Small intestine (tissue), 7 donors: Measurements from ENCODE around the gene XCR1. TPM values are rescaled to one million over a fixed set of nuclear protein-coding genes. Genes with fewer than 3 reads are reported as not detected.
A peak's percentile ranks its signal among the peaks of the same experiment; 100 is the strongest.

Source experiments
- DNase-seq, 2 donors: peaks; one replicate each; pipeline versions ENCODE4 v3.0.0 to v3.0.0-alpha.2; 2013
- FAIRE-seq: peaks from 2 replicates; lab custom pipeline; 2012; peaks lifted over from hg19 to GRCh38; lab: Jason Lieb, UNC
- H3K27ac ChIP-seq, 3 donors: one replicate each; pipeline ENCODE4 v1.5.1; 2013; ENCODE audit warnings: low read length in 2 of 3, mild to moderate bottlenecking in 2 of 3, control low read depth in 1 of 3, inconsistent platforms in 1 of 3, low read depth in 1 of 3, moderate library complexity in 1 of 3
- H3K27me3 ChIP-seq, 3 donors: one replicate each; pipeline ENCODE4 v1.6.1; 2013; ENCODE audit warnings: low read length in 3 of 3, inconsistent platforms in 1 of 3; ENCODE audit not compliant: control insufficient read depth in 3 of 3, insufficient read depth in 3 of 3
- H3K36me3 ChIP-seq, 3 donors: one replicate each; pipeline ENCODE4 v1.6.1; 2013; ENCODE audit warnings: low read length in 3 of 3, inconsistent platforms in 1 of 3, low read depth in 1 of 3, mild to moderate bottlenecking in 1 of 3, moderate library complexity in 1 of 3; ENCODE audit not compliant: control insufficient read depth in 3 of 3, insufficient read depth in 2 of 3
- H3K4me1 ChIP-seq, 3 donors: one replicate each; pipeline ENCODE4 v1.6.1; 2013; ENCODE audit warnings: low read length in 2 of 3, inconsistent platforms in 1 of 3, low read depth in 1 of 3, mild to moderate bottlenecking in 1 of 3, moderate library complexity in 1 of 3; ENCODE audit not compliant: control insufficient read depth in 3 of 3, insufficient read depth in 2 of 3
- H3K4me3 ChIP-seq, 3 donors: one replicate each; pipeline ENCODE4 v1.5.1; 2013; ENCODE audit warnings: low read length in 3 of 3, control low read depth in 1 of 3, inconsistent platforms in 1 of 3, low read depth in 1 of 3, mild to moderate bottlenecking in 1 of 3, moderate library complexity in 1 of 3
- H3K9me3 ChIP-seq, 2 donors: one replicate each; pipeline ENCODE4 v1.6.1; 2013; ENCODE audit warnings: low read depth in 1 of 2, low read length in 1 of 2; ENCODE audit not compliant: control insufficient read depth in 2 of 2, insufficient read depth in 1 of 2
- WGBS, 3 donors: extraction: QIAGEN DNeasy Blood & Tissue Kit; methylation state at CpG; one replicate each; pipeline ENCODE4 v1.1.7; 2013; 5-methylcytosine and 5-hydroxymethylcytosine counted together
- polyA plus RNA-seq, 4 donors: library from polyadenylated mRNA; stranded (reverse) in 3 of 4; unstranded in 1 of 4; fragments of 200-250 nt in 3 of 4; fragments of 120-200 nt in 1 of 4; gene quantifications; one replicate each; pipeline versions ENCODE4 v1.2.1 to v1.2.3, GENCODE V29; 2013
- donor health status: healthy with polysubstance abuse.
- donor health status: control.
- donor health status: control.
- donor health status: Bipolar disorder and iron deficiency.
- donor health status: healthy.

XCR1 gene
- polyA plus RNA-seq, 4 donors: under 0.01 to 1.1 (median 0.13) TPM; not detected in 1

GRCh38 chr3:45995236-45996192, 31.8 kb downstream of the XCR1 start, which contains the start of gene FYCO1:
TSS of gene FYCO1 (minus strand) at chr3:45995824. CDS start at chr3:45984910, 10,914 bp downstream.
- FAIRE-seq: no peak

GRCh38 chr3:45994419-45995235, 32.7 kb downstream of the XCR1 start:
- Histone ChIP-seq H3K4me3 (peak overlapping the region; percentile 67 to 96 (median 81)), H3K36me3 (peaks cover 0 to 2% (median 0%) of the 10 kb centered on the region in 3 donors), H3K27me3 (peaks cover 0 to 7% (median 0%) of the 10 kb centered on the region in 3 donors), H3K4me1 (peaks cover 8 to 16% (median 13%) of the 10 kb centered on the region in 3 donors), H3K27ac (peak overlapping the region; percentile 83 to 98 (median 90)), H3K9me3 (no peaks in the 10 kb centered on the region)
- WGBS, 3 donors: 4 to 10% (median 8%) methylated on average over 16 of the region's 16 CpGs
- FAIRE-seq (no peak), DNase-seq (peak; percentile 42 to 66)

More at GRCh38 chr3:45995236-45996192, 31.8 kb downstream of the XCR1 start, which contains the start of gene FYCO1:
- Histone ChIP-seq H3K27me3 (peaks cover 0 to 8% (median 0%) of the 10 kb centered on the region in 3 donors), H3K4me1 (peaks cover 8 to 16% (median 11%) of the 10 kb centered on the region in 3 donors), H3K9me3 (no peaks in the 10 kb centered on the region), H3K36me3 (peaks cover 0 to 2% (median 0%) of the 10 kb centered on the region in 3 donors), H3K27ac (peak within 1 kb of the TSS; percentile 83 to 98 (median 90)), H3K4me3 (peak within 1 kb of the TSS; percentile 67 to 96 (median 81))
- 1 to 2% (median 1%) methylated on average over 47 to 67 of the region's 67 CpGs for WGBS, 3 donors
- peak; percentile 91 to 96 for DNase-seq

DNA sequence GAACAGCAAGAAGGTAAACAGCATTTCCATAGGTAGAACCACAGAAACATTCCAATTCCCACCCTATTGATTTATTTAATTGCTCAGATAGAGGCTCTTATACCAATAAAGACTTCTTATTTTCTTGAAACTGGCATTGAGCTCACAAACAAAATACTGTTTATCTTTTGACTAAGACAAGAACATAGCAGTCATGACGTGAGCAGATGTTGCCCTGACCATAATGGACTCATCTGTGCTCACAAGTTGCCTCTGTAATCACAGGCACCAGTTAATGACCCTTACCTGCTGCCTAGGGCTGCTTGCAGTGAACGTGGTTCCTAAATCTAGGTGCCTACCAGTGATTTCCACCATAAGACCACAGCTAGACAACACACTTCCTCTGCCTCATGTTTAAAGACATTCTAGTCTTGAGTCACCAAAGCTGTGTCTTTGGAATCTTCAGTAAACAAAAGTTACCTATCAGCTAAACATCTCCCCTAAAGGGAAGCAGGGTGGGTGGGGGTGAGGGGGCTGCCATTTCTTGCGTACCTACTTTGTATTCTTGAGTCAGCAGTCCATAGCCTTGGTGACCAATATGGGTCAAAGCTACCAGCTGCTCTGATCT, 33.8 kb downstream of the XCR1 start:
- H3K4me1 ChIP-seq: peaks cover 8 to 22% (median 17%) of the 10 kb centered on the region in 3 donors
- H3K9me3 ChIP-seq: no peaks in the 10 kb centered on the region
- 59 to 71% (median 66%) methylated on average over 3 of the region's 3 CpGs for WGBS, 3 donors
- H3K36me3 ChIP-seq: peaks cover 0 to 2% (median 2%) of the 10 kb centered on the region in 3 donors
- H3K27me3 ChIP-seq: no peaks in the 10 kb centered on the region
- peak in 1 of 2 donors; percentile 26 for DNase-seq
- FAIRE-seq: no peak
- peak overlapping the region in 2 of 3 donors; percentile 34 to 74 for H3K27ac ChIP-seq
- H3K4me3 ChIP-seq: no peak overlapping the region

- Histone ChIP-seq H3K9me3 (no peaks in the 10 kb centered on the region), H3K4me3 (no peak overlapping the region), H3K4me1 (peaks cover 13 to 24% (median 17%) of the 10 kb centered on the region in 3 donors), H3K36me3 (peaks cover 0 to 2% (median 2%) of the 10 kb centered on the region in 3 donors), H3K27me3 (no peaks in the 10 kb centered on the region), H3K27ac (peak overlapping the region in 2 of 3 donors; percentile 34 to 72)
- DNase-seq (peak in 1 of 2 donors; percentile 31), FAIRE-seq (no peak)
- WGBS, 3 donors: 62 to 83% (median 63%) methylated on average over 2 of the region's 2 CpGs
These were observed 34.5 kb downstream of the XCR1 start for GRCh38 chr3:45992821-45993221.

GRCh38 chr3:45992133-45992729, 35.1 kb downstream of the XCR1 start:
- H3K9me3 ChIP-seq: no peaks in the 10 kb centered on the region
- DNase-seq (no peak), FAIRE-seq (no peak)
- peak overlapping the region in 1 of 3 donors; percentile 72 for H3K27ac ChIP-seq
- H3K36me3 ChIP-seq: peaks cover 0 to 2% (median 2%) of the 10 kb centered on the region in 3 donors
- no peak overlapping the region for H3K4me3 ChIP-seq
- H3K27me3 ChIP-seq: no peaks in the 10 kb centered on the region
- WGBS, 3 donors: 70 to 93% (median 82%) methylated on average over 2 of the region's 2 CpGs
- peaks cover 15 to 24% (median 23%) of the 10 kb centered on the region in 3 donors for H3K4me1 ChIP-seq

- no peak for FAIRE-seq
- Histone ChIP-seq H3K4me1 (peaks cover 20 to 30% (median 28%) of the 10 kb centered on the region in 3 donors), H3K27me3 (no peaks in the 10 kb centered on the region), H3K27ac (peak overlapping the region in 2 of 3 donors; percentile 17 to 43), H3K4me3 (no peak overlapping the region), H3K9me3 (no peaks in the 10 kb centered on the region), H3K36me3 (peaks cover 0 to 2% (median 2%) of the 10 kb centered on the region in 3 donors)
- 75 to 78% (median 78%) methylated on average over 6 of the region's 6 CpGs for WGBS, 3 donors
- DNase-seq: no peak
These were observed 35.9 kb downstream of the XCR1 start for GRCh38 chr3:45991341-45991740.

GRCh38 chr3:45990181-45990580, 37.1 kb downstream of the XCR1 start:
- 39 to 90% (median 51%) methylated on average over 3 of the region's 3 CpGs for WGBS, 3 donors
- Histone ChIP-seq H3K27me3 (no peaks in the 10 kb centered on the region), H3K9me3 (no peaks in the 10 kb centered on the region), H3K4me1 (peaks cover 23 to 39% (median 26%) of the 10 kb centered on the region in 3 donors), H3K27ac (no peak overlapping the region), H3K36me3 (peaks cover 0 to 6% (median 2%) of the 10 kb centered on the region in 3 donors), H3K4me3 (no peak overlapping the region)
- DNase-seq (no peak), FAIRE-seq (no peak)
